ENCODE measurements around the gene FAM240B.
A peak's percentile ranks its signal among the peaks of the same experiment; 100 is the strongest.

Gene FAM240B

DNA sequence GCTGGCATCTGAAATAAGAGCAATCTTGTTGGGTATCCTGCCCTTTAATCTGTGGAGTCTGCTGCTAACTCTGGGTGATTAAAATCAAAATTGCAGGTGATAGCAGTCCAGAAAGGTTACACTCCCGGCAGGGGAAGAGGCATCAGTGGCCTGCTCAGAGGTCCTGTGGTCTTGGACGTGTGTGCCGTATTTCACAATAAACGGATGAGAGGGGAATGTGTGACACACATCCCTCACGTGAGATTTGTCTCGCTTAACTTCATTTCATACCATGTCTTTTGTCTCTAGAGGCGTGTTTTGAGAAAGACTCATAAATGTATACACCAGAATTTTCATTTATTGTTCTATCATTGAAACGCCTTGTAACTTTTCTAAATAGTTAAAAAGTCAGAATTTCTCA, 36.6 kb downstream of the FAM240B start:
- DNase-seq (ENCODE audit: low read depth), result no peak
- no peak overlapping the region for H3K4me3 ChIP-seq (ENCODE audit: low read length)
- no peaks in the 10 kb centered on the region for H3K36me3 ChIP-seq (ENCODE audit: control insufficient read depth, insufficient read depth, low read length, severe bottlenecking)
- peaks cover 15% of the 10 kb centered on the region for H3K27me3 ChIP-seq (replicated peaks; ENCODE audit: control insufficient read depth, insufficient read depth, low read length)
- peaks cover 13% of the 10 kb centered on the region for H3K4me1 ChIP-seq (ENCODE audit: control insufficient read depth, insufficient read depth, low read length)
- no peak overlapping the region for H3K9ac ChIP-seq (ENCODE audit: low read length)
- H3K9me3 ChIP-seq (ENCODE audit: control insufficient read depth, low read length), result no peaks in the 10 kb centered on the region

DNA sequence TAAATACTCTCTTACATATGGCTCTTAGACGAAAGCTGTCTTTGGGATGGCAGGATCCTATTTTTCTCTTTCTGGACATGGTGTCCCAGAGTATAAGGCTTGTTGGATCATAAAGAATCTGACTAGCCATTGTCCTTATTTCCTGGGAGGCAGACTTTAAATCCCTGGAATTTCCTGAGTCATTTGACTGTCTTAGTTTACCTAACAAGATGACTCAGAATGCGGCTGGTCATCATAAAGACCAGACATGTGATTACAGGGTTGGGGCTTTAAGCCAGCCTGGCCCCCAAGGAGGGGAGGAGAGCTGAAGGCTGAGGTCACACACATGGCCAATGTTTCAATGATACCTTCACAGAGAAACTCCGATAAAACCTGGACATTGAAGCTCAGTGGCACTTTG, 37.2 kb downstream of the FAM240B start:
- Histone ChIP-seq H3K4me1 (ENCODE audit: control insufficient read depth, insufficient read depth, low read length) (peaks cover 13% of the 10 kb centered on the region), H3K9ac (ENCODE audit: low read length) (no peak overlapping the region), H3K4me3 (ENCODE audit: low read length) (no peak overlapping the region), H3K9me3 (ENCODE audit: control insufficient read depth, low read length) (no peaks in the 10 kb centered on the region), H3K36me3 (ENCODE audit: control insufficient read depth, insufficient read depth, low read length, severe bottlenecking) (no peaks in the 10 kb centered on the region), H3K27me3 (replicated peaks; ENCODE audit: control insufficient read depth, insufficient read depth, low read length) (peaks cover 14% of the 10 kb centered on the region)
- peak; percentile 93 for DNase-seq (ENCODE audit: low read depth)

DNA sequence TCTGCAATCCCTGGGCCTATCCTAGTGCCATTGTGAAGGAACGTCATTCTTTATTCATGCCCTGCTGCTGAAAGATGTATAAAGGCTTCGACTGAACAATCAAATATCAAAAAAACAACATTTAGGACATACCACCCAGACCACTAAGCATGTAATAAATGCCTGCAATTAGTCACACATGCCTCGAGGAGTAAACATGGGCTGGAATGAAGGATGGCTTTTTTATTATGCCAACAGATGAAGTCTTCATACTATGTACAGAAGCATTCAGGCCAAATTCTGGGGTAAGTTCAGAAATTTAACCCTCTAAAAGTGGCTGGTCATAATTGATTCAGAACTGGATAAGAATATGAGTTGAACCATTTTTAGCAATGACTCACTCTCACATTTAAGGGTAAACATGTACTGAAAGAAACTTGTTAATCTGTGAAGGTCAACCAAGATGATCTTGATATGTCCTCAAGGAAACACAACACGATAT, 38.1 kb downstream of the FAM240B start:
- DNase-seq (ENCODE audit: low read depth), result peak; percentile 91
- peaks cover 8% of the 10 kb centered on the region for H3K4me1 ChIP-seq (ENCODE audit: control insufficient read depth, insufficient read depth, low read length)
- H3K27me3 ChIP-seq (replicated peaks; ENCODE audit: control insufficient read depth, insufficient read depth, low read length), result peaks cover 20% of the 10 kb centered on the region
- H3K9me3 ChIP-seq (ENCODE audit: control insufficient read depth, low read length), result no peaks in the 10 kb centered on the region
- no peak overlapping the region for H3K9ac ChIP-seq (ENCODE audit: low read length)
- no peak overlapping the region for H3K4me3 ChIP-seq (ENCODE audit: low read length)
- no peaks in the 10 kb centered on the region for H3K36me3 ChIP-seq (ENCODE audit: control insufficient read depth, insufficient read depth, low read length, severe bottlenecking)

DNA sequence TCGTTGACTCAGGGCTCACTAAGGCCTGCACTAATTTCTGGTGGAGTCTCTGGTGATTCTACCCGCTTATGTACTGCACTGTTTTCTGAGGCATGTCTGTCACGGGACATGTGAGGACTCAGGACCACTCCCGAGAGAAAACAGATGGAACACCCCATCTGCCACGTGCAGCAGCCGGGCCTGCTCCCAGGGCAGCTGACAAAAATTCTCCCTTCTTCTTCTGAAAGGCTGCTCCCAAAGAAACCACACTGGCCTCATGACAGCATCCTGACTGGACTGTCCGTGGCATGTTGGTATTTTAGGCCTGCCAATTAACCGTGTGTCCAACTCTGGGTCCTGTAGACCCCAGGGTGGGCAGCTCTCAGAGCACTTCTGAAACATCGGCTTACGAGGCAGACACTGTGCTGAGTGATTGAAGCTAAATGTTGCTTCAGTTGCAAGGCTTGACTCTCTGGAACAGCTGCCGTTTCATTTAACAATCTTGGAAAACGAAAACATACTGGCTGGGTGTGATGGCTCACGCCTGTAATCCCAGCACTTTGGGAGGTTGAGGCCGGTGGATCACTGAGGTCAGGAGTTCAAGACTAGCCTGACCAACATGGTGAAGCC, 39.0 kb downstream of the FAM240B start:
- H3K9me3 ChIP-seq (ENCODE audit: control insufficient read depth, low read length), result no peaks in the 10 kb centered on the region
- H3K4me3 ChIP-seq (ENCODE audit: low read length), result no peak overlapping the region
- H3K9ac ChIP-seq (ENCODE audit: low read length), result no peak overlapping the region
- peaks cover 21% of the 10 kb centered on the region for H3K27me3 ChIP-seq (replicated peaks; ENCODE audit: control insufficient read depth, insufficient read depth, low read length)
- H3K36me3 ChIP-seq (ENCODE audit: control insufficient read depth, insufficient read depth, low read length, severe bottlenecking), result no peaks in the 10 kb centered on the region
- no peak for DNase-seq (ENCODE audit: low read depth)
- peaks cover 7% of the 10 kb centered on the region for H3K4me1 ChIP-seq (ENCODE audit: control insufficient read depth, insufficient read depth, low read length)

DNA sequence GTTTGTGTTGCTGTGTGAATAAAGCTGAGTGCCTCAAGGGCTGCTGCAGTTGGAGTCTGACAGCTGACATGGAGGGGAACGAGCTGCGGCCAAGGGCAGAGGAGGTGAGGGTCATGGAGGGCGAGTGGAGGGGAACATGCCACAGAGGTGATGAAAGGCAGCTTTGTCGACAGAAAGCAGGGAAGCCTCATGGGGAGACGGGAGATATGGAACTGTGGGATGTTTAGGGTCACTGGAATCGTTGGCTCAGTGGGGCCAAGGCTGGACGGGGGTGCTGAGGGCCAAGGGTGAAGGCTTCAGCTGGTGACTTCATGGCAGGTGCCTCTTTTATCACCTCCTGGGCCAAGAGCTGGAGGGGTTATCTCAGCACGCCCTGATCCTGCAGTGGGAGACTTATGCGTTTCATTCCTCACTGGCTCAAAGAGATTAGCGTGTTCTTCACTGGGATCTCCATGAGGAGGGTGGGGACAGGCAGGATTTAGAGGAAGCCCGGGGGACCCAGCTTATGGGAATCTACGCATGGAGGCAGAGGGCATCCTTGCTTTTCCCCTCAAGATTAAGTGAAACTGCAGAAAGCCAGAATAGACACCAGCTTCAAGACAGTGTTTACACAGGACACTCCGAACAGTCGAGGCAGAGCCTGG, 42.2 kb downstream of the FAM240B start:
- Histone ChIP-seq H3K4me1 (ENCODE audit: control insufficient read depth, insufficient read depth, low read length) (peaks cover 7% of the 10 kb centered on the region), H3K27me3 (replicated peaks; ENCODE audit: control insufficient read depth, insufficient read depth, low read length) (peaks cover 22% of the 10 kb centered on the region), H3K9ac (ENCODE audit: low read length) (no peak overlapping the region), H3K36me3 (ENCODE audit: control insufficient read depth, insufficient read depth, low read length, severe bottlenecking) (no peaks in the 10 kb centered on the region), H3K9me3 (ENCODE audit: control insufficient read depth, low read length) (no peaks in the 10 kb centered on the region), H3K4me3 (ENCODE audit: low read length) (no peak overlapping the region)
- DNase-seq (ENCODE audit: low read depth), result no peak

DNA sequence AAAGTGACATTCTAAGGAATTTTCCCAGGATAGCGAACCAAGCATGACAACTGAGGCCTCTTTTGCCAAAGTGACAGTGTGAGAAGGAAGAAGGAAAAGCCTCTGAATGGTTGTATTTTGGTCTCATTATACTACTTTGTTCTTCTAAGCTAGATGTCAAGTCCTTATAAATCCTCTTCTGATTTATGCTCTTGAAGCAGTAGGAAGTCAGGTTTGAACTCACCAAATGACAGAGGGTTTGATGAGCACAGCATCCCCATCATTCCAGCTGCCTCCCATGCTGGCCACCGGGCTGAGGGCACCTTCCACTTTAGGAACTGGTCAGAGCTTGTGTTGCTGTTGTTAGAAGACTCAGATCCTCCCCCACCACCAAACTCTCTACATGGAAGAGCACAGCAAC, 44.1 kb downstream of the FAM240B start:
- peaks cover 22% of the 10 kb centered on the region for H3K27me3 ChIP-seq (replicated peaks; ENCODE audit: control insufficient read depth, insufficient read depth, low read length)
- DNase-seq (ENCODE audit: low read depth), result peak; percentile 2
- H3K4me1 ChIP-seq (ENCODE audit: control insufficient read depth, insufficient read depth, low read length), result no peaks in the 10 kb centered on the region
- H3K9ac ChIP-seq (ENCODE audit: low read length), result no peak overlapping the region
- no peaks in the 10 kb centered on the region for H3K9me3 ChIP-seq (ENCODE audit: control insufficient read depth, low read length)
- no peak overlapping the region for H3K4me3 ChIP-seq (ENCODE audit: low read length)
- H3K36me3 ChIP-seq (ENCODE audit: control insufficient read depth, insufficient read depth, low read length, severe bottlenecking), result no peaks in the 10 kb centered on the region

DNA sequence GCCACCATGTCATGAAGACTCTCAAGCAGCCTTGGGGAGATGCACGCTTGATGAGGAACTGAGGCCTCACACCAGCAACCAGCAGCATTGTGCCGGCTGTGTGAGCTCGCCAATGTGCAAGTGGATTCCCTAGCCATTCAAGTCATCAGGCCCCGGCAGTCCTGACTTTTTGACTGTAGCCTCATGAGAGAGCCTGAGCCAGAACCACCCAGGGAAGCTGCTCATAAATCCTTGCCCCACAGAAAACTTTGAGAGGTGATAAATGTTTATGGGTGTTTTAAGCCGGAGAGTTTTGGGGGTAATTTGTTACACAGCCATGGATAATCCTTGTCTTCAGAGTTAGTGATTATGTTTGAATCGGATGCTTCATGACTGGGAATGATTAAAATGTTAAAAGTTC, 44.7 kb downstream of the FAM240B start:
- no peaks in the 10 kb centered on the region for H3K4me1 ChIP-seq (ENCODE audit: control insufficient read depth, insufficient read depth, low read length)

DNA sequence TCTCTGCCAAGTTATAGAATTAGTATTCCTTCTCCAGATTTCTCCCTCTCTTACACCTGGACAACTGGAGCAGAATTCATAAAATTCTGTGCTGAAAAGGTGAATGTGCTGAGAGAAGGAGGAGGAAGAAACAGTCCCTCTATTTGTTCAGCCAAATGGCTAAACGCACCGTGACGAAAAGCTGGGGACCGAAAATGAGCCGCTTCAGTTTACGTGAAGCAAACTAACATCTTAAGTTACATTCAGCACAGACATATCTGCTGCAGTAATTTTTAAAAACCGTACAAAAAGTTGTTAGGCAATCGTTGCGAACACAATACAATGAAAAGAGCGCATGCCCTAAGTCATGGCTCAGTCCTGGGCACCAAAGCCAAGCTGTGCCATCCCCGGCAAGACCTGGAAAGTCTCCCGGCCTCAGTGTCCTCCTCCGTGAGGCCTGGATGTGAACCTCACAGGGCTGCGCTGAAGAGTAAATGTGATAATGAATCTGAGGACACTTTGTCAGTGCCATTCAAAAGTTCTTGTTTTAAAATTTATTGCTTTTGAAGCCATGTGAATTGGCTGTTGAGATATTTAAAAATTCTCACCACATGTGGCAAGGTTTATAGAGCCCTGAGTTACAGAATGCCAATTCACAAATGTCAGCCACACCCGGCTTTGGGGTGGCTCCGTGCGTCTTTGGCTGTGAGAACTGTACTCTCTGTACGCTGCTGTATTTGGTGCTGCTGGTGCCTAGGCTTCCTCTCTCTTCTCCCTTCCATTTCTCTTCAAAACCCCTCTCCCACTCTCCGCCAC, 46.3 kb downstream of the FAM240B start:
- no peaks in the 10 kb centered on the region for H3K9me3 ChIP-seq (ENCODE audit: control insufficient read depth, low read length)
- H3K36me3 ChIP-seq (ENCODE audit: control insufficient read depth, insufficient read depth, low read length, severe bottlenecking), result no peaks in the 10 kb centered on the region
- no peak overlapping the region for H3K4me3 ChIP-seq (ENCODE audit: low read length)
- peaks cover 20% of the 10 kb centered on the region for H3K27me3 ChIP-seq (replicated peaks; ENCODE audit: control insufficient read depth, insufficient read depth, low read length)
- H3K4me1 ChIP-seq (ENCODE audit: control insufficient read depth, insufficient read depth, low read length), result no peaks in the 10 kb centered on the region
- DNase-seq (ENCODE audit: low read depth), result no peak
- no peak overlapping the region for H3K9ac ChIP-seq (ENCODE audit: low read length)

More for the DNA sequence above, 44.7 kb downstream of the FAM240B start:
- DNase-seq (ENCODE audit: low read depth), result no peak
- no peaks in the 10 kb centered on the region for H3K9me3 ChIP-seq (ENCODE audit: control insufficient read depth, low read length)
- H3K27me3 ChIP-seq (replicated peaks; ENCODE audit: control insufficient read depth, insufficient read depth, low read length), result peaks cover 22% of the 10 kb centered on the region
- H3K4me3 ChIP-seq (ENCODE audit: low read length), result no peak overlapping the region
- H3K36me3 ChIP-seq (ENCODE audit: control insufficient read depth, insufficient read depth, low read length, severe bottlenecking), result no peaks in the 10 kb centered on the region
- no peak overlapping the region for H3K9ac ChIP-seq (ENCODE audit: low read length)

DNA sequence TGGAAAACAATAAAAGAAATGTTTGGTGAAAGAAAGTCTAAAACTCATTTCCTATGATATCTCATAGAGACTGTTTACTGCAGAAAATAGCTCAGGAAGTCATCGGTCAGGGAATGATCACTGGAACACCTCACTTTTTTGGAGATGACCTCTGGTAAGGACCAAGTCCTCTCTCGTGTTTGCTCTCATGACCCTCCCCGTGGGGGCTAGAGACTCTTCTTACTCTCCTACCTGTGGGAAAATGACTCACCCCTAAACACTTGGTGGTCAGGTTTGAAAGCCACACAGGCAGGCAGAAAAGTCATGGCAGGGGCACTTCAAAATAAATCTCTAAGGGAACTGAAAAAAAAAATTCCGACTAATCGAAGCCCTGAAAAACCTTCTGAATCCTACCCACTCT, 48.2 kb downstream of the FAM240B start:
- Histone ChIP-seq H3K9ac (ENCODE audit: low read length) (no peak overlapping the region), H3K36me3 (ENCODE audit: control insufficient read depth, insufficient read depth, low read length, severe bottlenecking) (no peaks in the 10 kb centered on the region), H3K4me1 (ENCODE audit: control insufficient read depth, insufficient read depth, low read length) (no peaks in the 10 kb centered on the region), H3K4me3 (ENCODE audit: low read length) (no peak overlapping the region), H3K27me3 (replicated peaks; ENCODE audit: control insufficient read depth, insufficient read depth, low read length) (peaks cover 11% of the 10 kb centered on the region), H3K9me3 (ENCODE audit: control insufficient read depth, low read length) (no peaks in the 10 kb centered on the region)
- DNase-seq (ENCODE audit: low read depth), result peak; percentile 15

DNA sequence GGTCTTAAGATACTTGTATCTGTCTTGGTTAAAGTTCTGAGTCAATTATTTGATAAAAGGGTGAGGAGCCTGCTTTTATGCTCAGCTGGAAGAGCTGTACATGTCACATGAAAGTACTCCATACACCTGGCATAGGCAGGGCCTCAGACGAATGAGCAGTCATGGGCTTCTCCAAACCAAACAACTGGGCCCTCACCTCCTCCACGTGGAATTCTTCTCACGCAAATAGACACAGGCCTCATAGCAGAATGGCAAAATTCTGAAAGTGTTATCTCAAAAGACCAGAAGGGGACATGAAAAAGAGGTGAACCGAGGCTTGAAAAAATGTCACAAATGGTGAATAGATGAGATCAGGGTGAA, 48.6 kb downstream of the FAM240B start:
- H3K9ac ChIP-seq (ENCODE audit: low read length), result no peak overlapping the region
- H3K36me3 ChIP-seq (ENCODE audit: control insufficient read depth, insufficient read depth, low read length, severe bottlenecking), result no peaks in the 10 kb centered on the region
- H3K4me1 ChIP-seq (ENCODE audit: control insufficient read depth, insufficient read depth, low read length), result no peaks in the 10 kb centered on the region
- H3K27me3 ChIP-seq (replicated peaks; ENCODE audit: control insufficient read depth, insufficient read depth, low read length), result peaks cover 11% of the 10 kb centered on the region
- DNase-seq (ENCODE audit: low read depth), result no peak
- no peak overlapping the region for H3K4me3 ChIP-seq (ENCODE audit: low read length)
- no peaks in the 10 kb centered on the region for H3K9me3 ChIP-seq (ENCODE audit: control insufficient read depth, low read length)

DNA sequence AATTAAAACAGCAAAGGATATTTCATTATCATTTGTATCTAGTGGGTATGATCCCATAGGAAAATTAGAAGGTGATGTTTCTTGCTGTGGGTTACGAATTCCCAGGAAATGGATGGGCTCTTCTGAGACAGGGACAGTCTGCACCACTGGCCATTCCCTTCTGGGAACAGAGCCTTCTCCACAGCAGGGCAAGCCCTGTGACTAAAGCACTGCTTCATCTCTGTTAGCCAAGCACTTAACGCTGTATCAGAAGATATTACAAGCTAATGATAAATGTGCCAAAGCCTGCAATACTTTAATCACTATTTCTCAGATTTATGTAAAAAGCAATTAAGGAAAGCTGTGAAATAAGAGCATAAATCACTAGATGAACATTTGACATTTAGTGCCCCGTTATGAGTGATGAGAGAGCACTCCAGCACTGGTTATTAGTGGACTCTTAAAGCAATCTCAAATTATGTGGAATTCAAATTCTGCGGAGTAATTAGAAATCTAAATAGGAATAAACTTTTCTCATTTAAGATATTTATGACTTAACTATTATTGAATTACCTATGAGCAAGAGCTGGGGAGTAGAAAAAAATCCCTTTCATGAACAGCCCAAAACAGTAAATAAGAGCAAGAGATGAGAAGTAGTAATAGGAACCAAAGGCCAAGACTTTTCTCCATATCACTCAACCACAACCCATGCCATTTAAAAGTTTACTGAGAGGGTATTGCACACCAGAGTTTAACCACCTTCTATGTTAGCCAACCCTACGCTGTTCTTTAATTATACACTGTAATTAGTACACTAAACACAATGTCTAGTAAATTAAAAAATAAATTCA, 49.2 kb downstream of the FAM240B start:
- Histone ChIP-seq H3K9ac (ENCODE audit: low read length) (no peak overlapping the region), H3K4me1 (ENCODE audit: control insufficient read depth, insufficient read depth, low read length) (no peaks in the 10 kb centered on the region), H3K4me3 (ENCODE audit: low read length) (no peak overlapping the region), H3K9me3 (ENCODE audit: control insufficient read depth, low read length) (no peaks in the 10 kb centered on the region), H3K36me3 (ENCODE audit: control insufficient read depth, insufficient read depth, low read length, severe bottlenecking) (no peaks in the 10 kb centered on the region), H3K27me3 (replicated peaks; ENCODE audit: control insufficient read depth, insufficient read depth, low read length) (peaks cover 11% of the 10 kb centered on the region)
- no peak for DNase-seq (ENCODE audit: low read depth)
